Common myeloid progenitor, CD34-positive (primary cell): ENCODE measurements around the gene TEAD1.

Experiments used
- CTCF ChIA-PET: fragments of 350-600 bp; sonication (Branson Sonifier 250); formaldehyde crosslinking; loops from one replicate; lab custom pipeline; 2021; ENCODE audit warnings: antibody characterized with exemption; lab: Charles Lee
- POLR2A ChIA-PET: fragments of 350-600 bp; sonication (Branson Sonifier 250); formaldehyde crosslinking; loops from one replicate; lab custom pipeline; 2021; ENCODE audit warnings: antibody characterized with exemption; lab: Charles Lee
- DNase-seq, 3 donors: peaks; one replicate each; pipeline versions ENCODE4 v3.0.0 to v3.0.0-alpha.2; 2013
- H3K27ac ChIP-seq, 2 experiments: 1 replicate in 1 of 2; 2 replicates in 1 of 2; pipeline ENCODE4 v1.7.0; 2013; ENCODE audit warnings: inconsistent platforms in 2 of 2, low read length in 2 of 2, mild to moderate bottlenecking in 2 of 2, low read depth in 1 of 2, moderate library complexity in 1 of 2; ENCODE audit not compliant: severe bottlenecking in 2 of 2, insufficient read depth in 1 of 2, poor library complexity in 1 of 2
- H3K27me3 ChIP-seq, 5 experiments: replicated peaks in 2 of 5; 1 replicate in 3 of 5; 2 replicates in 2 of 5; pipeline versions ENCODE4 v1.6.1 to v1.7.0; 2013; ENCODE audit warnings: low read length in 4 of 5, mild to moderate bottlenecking in 2 of 5, moderate library complexity in 2 of 5, inconsistent platforms in 1 of 5; ENCODE audit not compliant: insufficient read depth in 5 of 5, control insufficient read depth in 4 of 5
- H3K36me3 ChIP-seq, 4 experiments: 1 replicate in 2 of 4; 2 replicates in 2 of 4; pipeline versions ENCODE4 v1.6.1 to v1.7.0; 2013; ENCODE audit warnings: low read length in 3 of 4, control low read depth in 1 of 4, mild to moderate bottlenecking in 1 of 4; ENCODE audit not compliant: control insufficient read depth in 4 of 4, insufficient read depth in 4 of 4
- H3K4me1 ChIP-seq, 4 experiments: 1 replicate in 3 of 4; 2 replicates in 1 of 4; pipeline versions ENCODE4 v1.6.1 to v1.7.1; 2013; ENCODE audit warnings: low read length in 3 of 4, mild to moderate bottlenecking in 3 of 4, control low read depth in 1 of 4, inconsistent platforms in 1 of 4, moderate library complexity in 1 of 4; ENCODE audit not compliant: control insufficient read depth in 4 of 4, insufficient read depth in 4 of 4; ENCODE audit errors: control extremely low read depth in 1 of 4
- H3K4me3 ChIP-seq, 7 experiments: 1 replicate in 4 of 7; 2 replicates in 3 of 7; pipeline versions ENCODE4 v1.5.1 to v1.7.0; 2013; ENCODE audit warnings: mild to moderate bottlenecking in 7 of 7, low read length in 6 of 7, moderate library complexity in 6 of 7, inconsistent platforms in 2 of 7, low read depth in 2 of 7, control low read depth in 1 of 7; ENCODE audit not compliant: insufficient read depth in 4 of 7, control insufficient read depth in 1 of 7; ENCODE audit errors: extremely low read depth in 1 of 7
- H3K9me3 ChIP-seq, 5 experiments: 1 replicate in 4 of 5; 2 replicates in 1 of 5; pipeline versions ENCODE4 v1.6.1 to v1.7.1; 2013; ENCODE audit warnings: low read length in 4 of 5, mild to moderate bottlenecking in 2 of 5, inconsistent platforms in 1 of 5, low read depth in 1 of 5, moderate library complexity in 1 of 5; ENCODE audit not compliant: control insufficient read depth in 4 of 5, insufficient read depth in 2 of 5; ENCODE audit errors: control extremely low read depth in 1 of 5
- WGBS: methylation state at CpG from one replicate; pipeline ENCODE4 v1.1.5; 2013; ENCODE audit not compliant: insufficient coverage; 5-methylcytosine and 5-hydroxymethylcytosine counted together

Gene TEAD1

DNA sequence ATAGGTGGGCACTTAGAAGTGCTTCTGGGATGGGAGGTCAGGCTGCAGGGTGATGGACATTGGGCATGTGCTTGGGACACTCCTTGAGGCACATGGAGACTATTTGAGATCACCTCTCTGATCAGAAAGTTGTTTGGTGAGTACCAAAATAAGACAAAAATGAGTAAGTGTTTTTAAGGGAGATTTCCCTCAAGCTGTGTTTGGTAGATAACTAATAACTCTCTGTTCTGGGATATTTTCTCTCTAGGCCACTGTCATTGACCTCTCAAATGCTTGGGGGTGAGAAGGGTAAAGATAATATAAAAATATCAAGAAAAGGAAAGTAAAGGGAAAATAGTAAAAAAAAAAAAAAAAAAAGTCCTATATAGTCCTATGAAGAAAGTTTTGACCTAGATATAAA, 117.8 kb downstream of the TEAD1 start:
- ChIA-PET POLR2A (no interaction called here), CTCF (no interaction called here)
- H3K27ac ChIP-seq: no peak overlapping the region
- H3K9me3 ChIP-seq: peaks cover 0 to 2% (median 0%) of the 10 kb centered on the region in 5 experiments
- H3K36me3 ChIP-seq: no peaks in the 10 kb centered on the region
- no peaks in the 10 kb centered on the region for H3K4me1 ChIP-seq
- DNase-seq: no peak
- no peak overlapping the region for H3K4me3 ChIP-seq
- H3K27me3 ChIP-seq: peaks cover 0 to 20% (median 0%) of the 10 kb centered on the region in 5 experiments

- CTCF ChIA-PET: no interaction called here
- H3K4me1 ChIP-seq: no peaks in the 10 kb centered on the region
- H3K36me3 ChIP-seq: no peaks in the 10 kb centered on the region
- no peak overlapping the region for H3K4me3 ChIP-seq
- H3K27me3 ChIP-seq: peaks cover 0 to 24% (median 2%) of the 10 kb centered on the region in 5 experiments
- no peak overlapping the region for H3K27ac ChIP-seq
- H3K9me3 ChIP-seq: peaks cover 0 to 2% (median 0%) of the 10 kb centered on the region in 5 experiments
- POLR2A ChIA-PET: no interaction called here
- DNase-seq: no peak
- 94% methylated on average over 2 of the region's 2 CpGs for WGBS
Measured at GRCh38 chr11:12792590-12792989, 118.4 kb downstream of the TEAD1 start.

- CTCF ChIA-PET: no interaction called here
- no peak for DNase-seq
- Histone ChIP-seq H3K4me3 (no peak overlapping the region), H3K27me3 (peaks cover 0 to 29% (median 2%) of the 10 kb centered on the region in 5 experiments), H3K36me3 (no peaks in the 10 kb centered on the region), H3K4me1 (no peaks in the 10 kb centered on the region), H3K9me3 (peaks cover 0 to 2% (median 0%) of the 10 kb centered on the region in 5 experiments), H3K27ac (no peak overlapping the region)
- POLR2A ChIA-PET: no interaction called here
- WGBS: no CpG with 5 or more reads among the region's 2 CpGs
Measured at GRCh38 chr11:12793065-12793464, 118.8 kb downstream of the TEAD1 start.

- no peak overlapping the region for H3K4me3 ChIP-seq
- WGBS: 100% methylated on average over 1 of the region's 2 CpGs
- H3K27ac ChIP-seq: no peak overlapping the region
- DNase-seq: no peak
- H3K36me3 ChIP-seq: no peaks in the 10 kb centered on the region
- H3K4me1 ChIP-seq: no peaks in the 10 kb centered on the region
- POLR2A ChIA-PET: no interaction called here
- H3K9me3 ChIP-seq: peaks cover 0 to 2% (median 0%) of the 10 kb centered on the region in 5 experiments
- peaks cover 0 to 33% (median 4%) of the 10 kb centered on the region in 5 experiments for H3K27me3 ChIP-seq
- CTCF ChIA-PET: no interaction called here
Measured at GRCh38 chr11:12793506-12793905, 119.3 kb downstream of the TEAD1 start.

DNA sequence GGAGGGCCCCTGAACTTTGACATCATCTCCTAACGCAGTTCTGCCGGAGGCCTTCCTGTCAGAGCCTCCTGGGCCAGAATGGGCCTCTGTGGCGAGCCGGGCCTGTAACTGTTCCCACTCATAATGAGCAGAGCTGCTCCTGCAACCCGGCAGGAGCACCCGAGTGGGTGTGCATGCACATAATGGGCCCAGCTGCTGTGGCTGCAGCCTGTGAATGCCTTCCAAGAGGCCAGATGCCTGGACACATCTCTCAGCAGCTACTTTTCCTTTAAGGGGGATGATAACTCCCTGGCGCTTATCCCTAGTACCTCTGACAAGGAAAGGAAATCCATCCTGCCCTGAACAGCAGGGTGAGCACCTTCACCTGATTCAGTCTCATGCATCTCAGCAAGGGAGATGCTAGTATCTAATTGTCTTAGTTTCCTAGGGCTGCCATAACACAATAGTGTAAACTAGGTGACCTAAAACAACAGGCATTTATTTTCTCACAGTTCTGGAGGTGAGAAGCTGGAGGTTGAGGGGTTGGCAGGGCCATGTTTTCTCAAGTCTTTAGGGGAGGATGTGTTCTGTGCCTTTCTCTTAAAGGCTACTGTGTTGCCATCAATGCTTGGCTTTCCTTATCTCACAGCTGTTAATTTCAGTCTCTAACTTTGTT, 120.5 kb downstream of the TEAD1 start:
- H3K36me3 ChIP-seq: no peaks in the 10 kb centered on the region
- H3K4me1 ChIP-seq: no peaks in the 10 kb centered on the region
- DNase-seq: no peak
- no peak overlapping the region for H3K4me3 ChIP-seq
- POLR2A ChIA-PET: no interaction called here
- H3K9me3 ChIP-seq: peaks cover 0 to 2% (median 0%) of the 10 kb centered on the region in 5 experiments
- peaks cover 0 to 43% (median 4%) of the 10 kb centered on the region in 5 experiments for H3K27me3 ChIP-seq
- H3K27ac ChIP-seq: no peak overlapping the region
- CTCF ChIA-PET: interaction anchor here (1.5 kb wide), 1 partner anchor 95 kb away, joined by 3 read pairs; no protein-coding TSS in a partner anchor
- WGBS: 91% methylated on average over 7 of the region's 7 CpGs

DNA sequence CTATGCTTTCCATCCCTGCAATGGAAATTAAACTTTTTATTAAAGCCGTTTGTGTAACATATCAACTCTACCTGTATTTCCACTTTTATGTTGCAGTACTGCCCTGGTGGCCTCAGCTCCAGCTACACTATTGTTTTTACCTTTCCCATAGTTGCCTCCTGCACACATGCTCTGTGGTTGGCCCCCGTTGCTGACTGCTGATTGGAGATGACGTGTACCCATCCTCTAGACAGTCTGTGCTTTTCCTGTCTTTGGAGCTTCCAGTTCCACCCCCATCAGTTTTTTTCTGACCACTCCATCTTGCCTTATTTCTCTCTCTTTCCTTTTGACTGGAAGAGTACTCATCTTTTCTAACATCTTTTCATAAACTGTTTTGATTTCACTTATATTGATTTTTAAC, 123.8 kb downstream of the TEAD1 start:
- ChIA-PET CTCF (no interaction called here), POLR2A (no interaction called here)
- H3K27ac ChIP-seq: no peak overlapping the region
- no peaks in the 10 kb centered on the region for H3K36me3 ChIP-seq
- no peak overlapping the region for H3K4me3 ChIP-seq
- 74% methylated on average over 3 of the region's 3 CpGs for WGBS
- no peaks in the 10 kb centered on the region for H3K9me3 ChIP-seq
- DNase-seq: no peak
- H3K4me1 ChIP-seq: no peaks in the 10 kb centered on the region
- peaks cover 5 to 66% (median 15%) of the 10 kb centered on the region in 5 experiments for H3K27me3 ChIP-seq

- peaks cover 5 to 72% (median 15%) of the 10 kb centered on the region in 5 experiments for H3K27me3 ChIP-seq
- no peaks in the 10 kb centered on the region for H3K9me3 ChIP-seq
- no peaks in the 10 kb centered on the region for H3K4me1 ChIP-seq
- H3K36me3 ChIP-seq: no peaks in the 10 kb centered on the region
- CTCF ChIA-PET: no interaction called here
- POLR2A ChIA-PET: no interaction called here
- no CpG with 5 or more reads among the region's 4 CpGs for WGBS
- no peak for DNase-seq
- no peak overlapping the region for H3K27ac ChIP-seq
- H3K4me3 ChIP-seq: no peak overlapping the region
Measured at GRCh38 chr11:12798609-12799011, 124.4 kb downstream of the TEAD1 start.
